DMS114 treated with DMSO at 0.1 percent for 48 hours (cell line): ENCODE results near the gene ZBED3.
A peak's percentile ranks its signal among the peaks of the same experiment; 100 is the strongest.

Source experiments
- DNase-seq: peaks from one replicate; lab custom pipeline; 2025; ENCODE audit not compliant: unreplicated experiment; lab: John Stamatoyannopoulos, UW

Gene ZBED3

GRCh38 chr5:77077829-77078176 lies 9.3 kb downstream of the ZBED3 start:
- DNase-seq, result no peak

- peak; percentile 26 for DNase-seq
Observed at GRCh38 chr5:77076961-77077828, 9.9 kb downstream of the ZBED3 start.

GRCh38 chr5:77074745-77075144 lies 12.3 kb downstream of the ZBED3 start:
- no peak for DNase-seq

GRCh38 chr5:77073667-77074066 lies 13.4 kb downstream of the ZBED3 start:
- no peak for DNase-seq

GRCh38 chr5:77066823-77067442 lies 20.2 kb downstream of the ZBED3 start:
- DNase-seq, result no peak

- no peak for DNase-seq
Observed at GRCh38 chr5:77066184-77066583, 20.9 kb downstream of the ZBED3 start.

GRCh38 chr5:77065256-77065655 lies 21.8 kb downstream of the ZBED3 start:
- no peak for DNase-seq

- no peak for DNase-seq
Observed at GRCh38 chr5:77064040-77064439, 23.0 kb downstream of the ZBED3 start.

GRCh38 chr5:77046416-77047073 lies 40.5 kb downstream of the ZBED3 start:
- DNase-seq, result no peak

- DNase-seq, result no peak
Observed at GRCh38 chr5:77035950-77036349, 51.1 kb downstream of the ZBED3 start.

- no peak for DNase-seq
Observed at GRCh38 chr5:77033338-77033737, 53.7 kb downstream of the ZBED3 start.

GRCh38 chr5:77032635-77033034 lies 54.5 kb downstream of the ZBED3 start:
- DNase-seq, result no peak

GRCh38 chr5:77031891-77032290 lies 55.2 kb downstream of the ZBED3 start:
- DNase-seq, result no peak

- peak; percentile 94 for DNase-seq
Observed at GRCh38 chr5:77030097-77031071, 56.7 kb downstream of the ZBED3 start, which contains the start of gene AGGF1. Gene AGGF1, plus strand, starts transcription at chr5:77030404. Its CDS starts 363 bp downstream, at chr5:77030767.

GRCh38 chr5:77029376-77029885 lies 57.7 kb downstream of the ZBED3 start:
- no peak for DNase-seq

GRCh38 chr5:77028631-77029375 lies 58.3 kb downstream of the ZBED3 start:
- DNase-seq, result no peak

- no peak for DNase-seq
Observed at GRCh38 chr5:77024490-77024889, 62.6 kb downstream of the ZBED3 start.

- DNase-seq, result no peak
Observed at GRCh38 chr5:77022511-77023417, 64.3 kb downstream of the ZBED3 start.
